Liver (tissue), 9 donors: ENCODE results near the gene ABHD10. TPM values are rescaled to one million over a fixed set of nuclear protein-coding genes. Genes with fewer than 3 reads are reported as not detected.

Source experiments
- DNase-seq: peaks from one replicate; pipeline ENCODE4 v3.0.0-alpha.2; 2017; ENCODE audit warnings: low spot score
- H3K27ac ChIP-seq, 2 donors: one replicate each; pipeline ENCODE4 v1.7.0; 2013; ENCODE audit warnings: inconsistent platforms in 2 of 2, low read length in 2 of 2, control low read depth in 1 of 2, low read depth in 1 of 2, mild to moderate bottlenecking in 1 of 2
- H3K27me3 ChIP-seq, 4 donors: one replicate each; pipeline versions ENCODE4 v1.6.1 to v1.7.0; 2013; ENCODE audit warnings: low read length in 3 of 4, inconsistent platforms in 1 of 4, mild to moderate bottlenecking in 1 of 4, moderate library complexity in 1 of 4; ENCODE audit not compliant: control insufficient read depth in 4 of 4, insufficient read depth in 4 of 4
- H3K36me3 ChIP-seq, 4 donors: one replicate each; pipeline versions ENCODE4 v1.6.1 to v1.7.0; 2013; ENCODE audit warnings: low read length in 3 of 4, mild to moderate bottlenecking in 3 of 4, low read depth in 1 of 4, moderate library complexity in 1 of 4; ENCODE audit not compliant: control insufficient read depth in 4 of 4, insufficient read depth in 3 of 4
- H3K4me1 ChIP-seq, 4 donors: one replicate each; pipeline versions ENCODE4 v1.6.1 to v1.7.0; 2013; ENCODE audit warnings: low read length in 3 of 4, mild to moderate bottlenecking in 3 of 4, moderate library complexity in 1 of 4; ENCODE audit not compliant: control insufficient read depth in 4 of 4, insufficient read depth in 4 of 4
- H3K4me3 ChIP-seq, 3 donors: one replicate each; pipeline versions ENCODE4 v1.6.1 to v1.7.0; 2013; ENCODE audit warnings: low read length in 3 of 3, control low read depth in 1 of 3, low read depth in 1 of 3, mild to moderate bottlenecking in 1 of 3
- H3K9ac ChIP-seq, 2 donors: one replicate each; pipeline ENCODE4 v1.7.0; 2013; ENCODE audit warnings: low read length in 2 of 2, mild to moderate bottlenecking in 2 of 2, moderate library complexity in 2 of 2, control low read depth in 1 of 2, low read depth in 1 of 2
- H3K9me3 ChIP-seq, 4 donors: one replicate each; pipeline versions ENCODE4 v1.6.1 to v1.7.0; 2013; ENCODE audit warnings: low read length in 3 of 4; ENCODE audit not compliant: control insufficient read depth in 4 of 4
- ATF3 ChIP-seq: IDR thresholded peaks from 2 replicates; pipeline ENCODE4 v1.6.1; 2016; ENCODE audit warnings: antibody characterized with exemption
- CTCF ChIP-seq: fragments of 150-350 bp; IDR thresholded peaks from 2 replicates; pipeline ENCODE4 v1.5.1; 2017; ENCODE audit warnings: improper control_type of control experiment, low read depth, low read length; ENCODE audit not compliant: missing input control
- EGR1 ChIP-seq, 2 donors: IDR thresholded peaks; 2 replicates each; pipeline ENCODE4 v1.6.1; 2016 to 2018; ENCODE audit warnings: antibody characterized with exemption in 2 of 2, low read depth in 2 of 2
- FOXA1 ChIP-seq: IDR thresholded peaks from 2 replicates; pipeline ENCODE4 v1.6.1; 2016; ENCODE audit warnings: antibody characterized with exemption
- FOXA2 ChIP-seq: IDR thresholded peaks from 2 replicates; pipeline ENCODE4 v1.6.1; 2016; ENCODE audit warnings: antibody characterized with exemption
- GABPA ChIP-seq, 2 donors: IDR thresholded peaks in 1 of 2; conservative IDR thresholded peaks in 1 of 2; 2 replicates each; pipeline ENCODE4 v1.6.1; 2016; ENCODE audit warnings: antibody characterized with exemption in 2 of 2, mild to moderate bottlenecking in 1 of 2, moderate library complexity in 1 of 2
- HNF4A ChIP-seq, 2 donors: conservative IDR thresholded peaks; 2 replicates each; pipeline ENCODE4 v1.6.1; 2016; ENCODE audit warnings: antibody characterized with exemption in 2 of 2, mild to moderate bottlenecking in 2 of 2
- HNF4G ChIP-seq: IDR thresholded peaks from 2 replicates; pipeline ENCODE4 v1.6.1; 2016; ENCODE audit warnings: antibody characterized with exemption
- JUND ChIP-seq, 2 donors: IDR thresholded peaks; 2 replicates each; pipeline ENCODE4 v1.6.1; 2016; ENCODE audit warnings: antibody characterized with exemption in 2 of 2
- MAX ChIP-seq: IDR thresholded peaks from 2 replicates; pipeline ENCODE4 v1.6.1; 2016; ENCODE audit warnings: antibody characterized with exemption
- NR2F2 ChIP-seq: IDR thresholded peaks from 2 replicates; pipeline ENCODE4 v1.6.1; 2016; ENCODE audit warnings: antibody characterized with exemption
- RAD21 ChIP-seq, 2 donors: IDR thresholded peaks; 2 replicates each; pipeline ENCODE4 v1.6.1; 2016; ENCODE audit warnings: antibody characterized with exemption in 2 of 2, mild to moderate bottlenecking in 2 of 2
- REST ChIP-seq: IDR thresholded peaks from 2 replicates; pipeline ENCODE4 v1.6.1; 2016; ENCODE audit warnings: antibody characterized with exemption, mild to moderate bottlenecking
- RXRA ChIP-seq, 2 donors: IDR thresholded peaks; 2 replicates each; pipeline ENCODE4 v1.6.1; 2017 to 2018; ENCODE audit warnings: antibody characterized with exemption in 2 of 2, mild to moderate bottlenecking in 1 of 2
- SP1 ChIP-seq: IDR thresholded peaks from 2 replicates; pipeline ENCODE4 v1.6.1; 2018; ENCODE audit warnings: antibody characterized with exemption, mild to moderate bottlenecking
- TAF1 ChIP-seq: conservative IDR thresholded peaks from 2 replicates; pipeline ENCODE4 v1.6.1; 2016; ENCODE audit warnings: antibody characterized with exemption, mild to moderate bottlenecking
- YY1 ChIP-seq: IDR thresholded peaks from 2 replicates; pipeline ENCODE4 v1.6.1; 2016; ENCODE audit warnings: antibody characterized with exemption, mild to moderate bottlenecking
- WGBS: extraction: QIAGEN DNeasy Blood & Tissue Kit; methylation state at CpG from one replicate; pipeline ENCODE4 v1.1.7; 2013; 5-methylcytosine and 5-hydroxymethylcytosine counted together
- polyA plus RNA-seq, 2 donors: library from polyadenylated mRNA; stranded (reverse) in 1 of 2; unstranded in 1 of 2; fragments of 200-250 nt in 1 of 2; fragments of >200 nt in 1 of 2; fragmentation: Nextera tagmentation in 1 of 2; extraction: Ambion mirVana in 1 of 2; gene quantifications; one replicate each; pipeline versions ENCODE4 v1.2.1 to v1.2.3, GENCODE V29; 2013 to 2015
- total RNA-seq, 2 donors: library from RNA; depleted of rRNA; stranded (reverse); fragments of >200 nt; gene quantifications; one replicate each; pipeline ENCODE4 v1.2.3, GENCODE V29; 2014
- TF ChIP-seq, protein P1 (sequence below): IDR thresholded peaks from 2 replicates; pipeline ENCODE4 v1.6.1; 2016; ENCODE audit warnings: antibody characterized with exemption
- donor health status: healthy.
- donor health status: healthy.
- donor health status: healthy.
- donor health status: healthy.
- donor health status: healthy.

ABHD10 gene
- total and polyA plus RNA-seq, 4 donors, result 15.1 to 22.1 (median 18.9) TPM

DNA sequence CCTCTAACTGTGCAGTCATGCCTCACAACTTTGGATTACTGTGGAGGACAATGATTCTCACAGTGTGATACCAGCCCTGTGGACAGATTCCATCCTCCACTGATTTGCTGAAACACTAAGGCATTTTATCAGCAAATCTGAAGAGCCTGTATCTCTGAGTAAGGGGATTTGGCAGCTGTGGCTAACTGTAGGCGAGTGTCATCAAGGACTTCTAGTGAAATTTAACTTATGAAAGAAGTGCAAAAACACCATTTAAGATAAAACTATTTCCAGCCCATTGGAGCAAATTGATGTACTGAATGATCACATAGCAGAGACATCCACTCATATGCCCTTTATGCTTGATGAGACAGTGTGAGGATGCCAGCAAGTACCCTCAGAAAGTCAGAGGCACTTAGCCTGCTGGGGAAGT is 41.9 kb downstream of the ABHD10 start:
- TF ChIP-seq NR2F2 (no peak), ATF3 (no peak), HNF4A (conservative IDR thresholded peaks at IDR 0.05) (no peak), RAD21 (IDR thresholded peaks at IDR 0.05) (no peak), GABPA (IDR thresholded peaks at IDR 0.05 in 1 of 2, conservative IDR thresholded peaks at IDR 0.05 in 1 of 2) (no peak), YY1 (no peak), TAF1 (no peak), RXRA (IDR thresholded peaks at IDR 0.05) (no peak), EGR1 (IDR thresholded peaks at IDR 0.05; ENCODE audit: low read depth in 2 of 2) (no peak)
- H3K4me1 ChIP-seq, result no peaks in the 10 kb centered on the region
- no peaks in the 10 kb centered on the region for H3K36me3 ChIP-seq
- H3K27ac ChIP-seq, result no peak overlapping the region
- no peak overlapping the region for H3K4me3 ChIP-seq
- DNase-seq, result no peak
- H3K9me3 ChIP-seq, result no peaks in the 10 kb centered on the region
- H3K9ac ChIP-seq, result no peak overlapping the region
- WGBS, result 92% methylated on average over 1 of the region's 1 CpG
- no peaks in the 10 kb centered on the region for H3K27me3 ChIP-seq

DNA sequence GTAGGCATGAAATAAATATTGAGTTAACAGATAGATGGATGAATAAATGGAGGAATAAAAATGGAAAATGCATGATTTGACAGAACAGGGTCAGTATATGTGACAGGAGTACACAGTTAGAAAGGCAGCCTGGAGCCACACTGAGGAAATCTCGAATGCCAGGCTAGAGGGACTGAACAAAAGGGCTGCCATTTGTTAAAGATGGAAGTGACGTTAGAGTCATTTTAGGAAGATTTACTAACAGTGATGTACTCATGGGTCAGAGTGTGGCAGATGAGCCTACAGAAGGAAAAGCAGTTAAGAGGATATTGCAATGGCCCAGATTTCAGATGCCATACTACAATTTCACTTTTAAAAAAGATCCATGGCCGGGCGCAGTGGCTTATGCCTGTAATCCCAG is 48.3 kb downstream of the ABHD10 start:
- Histone ChIP-seq H3K27me3 (no peaks in the 10 kb centered on the region), H3K4me1 (no peaks in the 10 kb centered on the region), H3K4me3 (no peak overlapping the region), H3K9me3 (no peaks in the 10 kb centered on the region), H3K9ac (no peak overlapping the region), H3K27ac (no peak overlapping the region), H3K36me3 (no peaks in the 10 kb centered on the region)
- TF ChIP-seq HNF4A (conservative IDR thresholded peaks at IDR 0.05) (no peak), EGR1 (IDR thresholded peaks at IDR 0.05; ENCODE audit: low read depth in 2 of 2) (no peak), ATF3 (no peak), REST (no peak), FOXA1 (no peak), CTCF (no peak), GABPA (IDR thresholded peaks at IDR 0.05 in 1 of 2, conservative IDR thresholded peaks at IDR 0.05 in 1 of 2) (no peak), FOXA2 (no peak), SP1 (no peak), NR2F2 (no peak), MAX (no peak), RAD21 (IDR thresholded peaks at IDR 0.05) (no peak), JUND (IDR thresholded peaks at IDR 0.05) (no peak), HNF4G (no peak), RXRA (IDR thresholded peaks at IDR 0.05) (no peak), TAF1 (no peak)
- TF ChIP-seq, protein P1, sequence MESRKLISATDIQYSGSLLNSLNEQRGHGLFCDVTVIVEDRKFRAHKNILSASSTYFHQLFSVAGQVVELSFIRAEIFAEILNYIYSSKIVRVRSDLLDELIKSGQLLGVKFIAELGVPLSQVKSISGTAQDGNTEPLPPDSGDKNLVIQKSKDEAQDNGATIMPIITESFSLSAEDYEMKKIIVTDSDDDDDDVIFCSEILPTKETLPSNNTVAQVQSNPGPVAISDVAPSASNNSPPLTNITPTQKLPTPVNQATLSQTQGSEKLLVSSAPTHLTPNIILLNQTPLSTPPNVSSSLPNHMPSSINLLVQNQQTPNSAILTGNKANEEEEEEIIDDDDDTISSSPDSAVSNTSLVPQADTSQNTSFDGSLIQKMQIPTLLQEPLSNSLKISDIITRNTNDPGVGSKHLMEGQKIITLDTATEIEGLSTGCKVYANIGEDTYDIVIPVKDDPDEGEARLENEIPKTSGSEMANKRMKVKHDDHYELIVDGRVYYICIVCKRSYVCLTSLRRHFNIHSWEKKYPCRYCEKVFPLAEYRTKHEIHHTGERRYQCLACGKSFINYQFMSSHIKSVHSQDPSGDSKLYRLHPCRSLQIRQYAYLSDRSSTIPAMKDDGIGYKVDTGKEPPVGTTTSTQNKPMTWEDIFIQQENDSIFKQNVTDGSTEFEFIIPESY, result no peak
- DNase-seq, result no peak
- WGBS, result 95% methylated on average over 4 of the region's 4 CpGs
